Esophagus squamous epithelium (tissue), 5 donors: ENCODE measurements around the gene PIEZO1. TPM values are rescaled to one million over a fixed set of nuclear protein-coding genes. Genes with fewer than 3 reads are reported as not detected.
A peak's percentile ranks its signal among the peaks of the same experiment; 100 is the strongest.

ENCODE experiments used
- DNase-seq: peaks from one replicate; lab custom pipeline; 2025; lab: John Stamatoyannopoulos, UW
- H3K27ac ChIP-seq, 4 donors: fragments of 200-600 bp; sonication (generic); one replicate each; pipeline ENCODE4 v1.5.1; 2016 to 2019; ENCODE audit warnings: mild to moderate bottlenecking in 1 of 4
- H3K27me3 ChIP-seq, 4 donors: fragments of 200-600 bp; sonication (generic); 1 replicate in 3 of 4; 2 replicates in 1 of 4; pipeline versions ENCODE4 v1.5.1 to v1.6.0; 2017 to 2021; ENCODE audit warnings: antibody characterized with exemption in 1 of 4
- H3K36me3 ChIP-seq, 3 donors: fragments of 200-600 bp; sonication (generic); one replicate each; pipeline ENCODE4 v1.5.1; 2016 to 2019
- H3K4me1 ChIP-seq, 3 donors: fragments of 200-600 bp; sonication (generic); one replicate each; pipeline ENCODE4 v1.5.1; 2017 to 2019
- H3K4me3 ChIP-seq, 4 donors: fragments of 200-600 bp; sonication (generic); 1 replicate in 3 of 4; 2 replicates in 1 of 4; pipeline ENCODE4 v1.5.1; 2016 to 2019; ENCODE audit warnings: mild to moderate bottlenecking in 2 of 4, moderate library complexity in 1 of 4
- H3K9me3 ChIP-seq, 3 donors: fragments of 200-600 bp; sonication (generic); one replicate each; pipeline ENCODE4 v1.5.1; 2016 to 2019
- POLR2A ChIP-seq, 4 donors: fragments of 450-650 bp; IDR thresholded peaks; one replicate each; pipeline ENCODE4 v1.6.1; 2017; ENCODE audit warnings: antibody characterized with exemption in 4 of 4, mild to moderate bottlenecking in 4 of 4, moderate library complexity in 3 of 4
- WGBS, 2 donors: methylation state at CpG; one replicate each; pipeline ENCODE4 v1.1.5; 2018; 5-methylcytosine and 5-hydroxymethylcytosine counted together
- intact Hi-C: fragments of 100-400 bp; cut with DNase I; formaldehyde crosslinking; loops from one replicate; pipeline ENCODE4 v1.15.0; 2022
- total RNA-seq, 4 donors: library from RNA; depleted of rRNA; stranded (reverse); fragments of >200 nt; gene quantifications; one replicate each; pipeline ENCODE4 v1.1.0, GENCODE V29; 2016
- TF ChIP-seq, protein P1 (sequence below), 6 experiments: fragments of 450-650 bp in 4 of 6; fragments of 200-600 bp in 2 of 6; sonication (generic) in 2 of 6; IDR thresholded peaks; one replicate each; pipeline ENCODE4 v1.5.1; 2016 to 2019; ENCODE audit warnings: antibody characterized with exemption in 6 of 6, mild to moderate bottlenecking in 4 of 6, moderate library complexity in 4 of 6
- donor health status: DM: yes; HTN: yes; CAD: no.

The PIEZO1 gene
- total RNA-seq, 4 donors from 2014 or later, result 46.0 to 131 (median 103) TPM

DNA sequence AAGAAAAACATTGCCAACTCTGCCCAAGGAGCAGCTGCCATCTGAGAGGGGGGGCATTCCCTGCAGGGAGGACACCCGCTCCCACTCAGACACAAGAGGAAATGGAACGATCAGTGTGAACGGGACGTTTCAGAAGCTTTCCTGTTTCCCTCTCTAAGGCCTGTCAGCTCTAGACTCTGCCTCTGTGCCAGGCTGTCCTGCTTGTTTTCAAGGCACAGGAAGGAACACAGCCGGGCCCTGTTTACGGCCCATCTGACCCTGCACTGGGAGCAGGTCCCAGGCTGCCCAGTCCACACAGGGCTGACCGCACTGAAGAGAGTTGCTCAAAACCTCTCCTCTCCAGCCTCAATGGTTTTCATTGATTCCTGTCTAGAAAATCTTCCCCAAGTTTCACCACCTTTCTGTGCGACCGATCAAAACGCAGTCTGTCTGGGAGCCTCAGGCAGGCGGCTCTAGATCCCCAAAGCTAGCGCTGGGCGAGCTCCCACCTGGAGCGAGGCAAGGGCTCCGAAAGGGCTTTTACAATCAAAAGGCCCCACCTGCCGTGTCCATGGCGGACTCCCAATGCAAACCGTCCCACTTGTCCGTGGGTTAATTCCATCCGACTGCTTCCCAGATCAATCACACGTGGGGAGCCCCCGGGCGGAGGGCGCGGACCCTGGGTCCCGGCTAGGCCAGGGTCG is 1.5 kb downstream of the PIEZO1 start:
- intact Hi-C loops, result loop anchor here (2.0 kb wide), 1 partner anchor 47 kb away; no protein-coding TSS in a partner anchor
- TF ChIP-seq, protein P1, sequence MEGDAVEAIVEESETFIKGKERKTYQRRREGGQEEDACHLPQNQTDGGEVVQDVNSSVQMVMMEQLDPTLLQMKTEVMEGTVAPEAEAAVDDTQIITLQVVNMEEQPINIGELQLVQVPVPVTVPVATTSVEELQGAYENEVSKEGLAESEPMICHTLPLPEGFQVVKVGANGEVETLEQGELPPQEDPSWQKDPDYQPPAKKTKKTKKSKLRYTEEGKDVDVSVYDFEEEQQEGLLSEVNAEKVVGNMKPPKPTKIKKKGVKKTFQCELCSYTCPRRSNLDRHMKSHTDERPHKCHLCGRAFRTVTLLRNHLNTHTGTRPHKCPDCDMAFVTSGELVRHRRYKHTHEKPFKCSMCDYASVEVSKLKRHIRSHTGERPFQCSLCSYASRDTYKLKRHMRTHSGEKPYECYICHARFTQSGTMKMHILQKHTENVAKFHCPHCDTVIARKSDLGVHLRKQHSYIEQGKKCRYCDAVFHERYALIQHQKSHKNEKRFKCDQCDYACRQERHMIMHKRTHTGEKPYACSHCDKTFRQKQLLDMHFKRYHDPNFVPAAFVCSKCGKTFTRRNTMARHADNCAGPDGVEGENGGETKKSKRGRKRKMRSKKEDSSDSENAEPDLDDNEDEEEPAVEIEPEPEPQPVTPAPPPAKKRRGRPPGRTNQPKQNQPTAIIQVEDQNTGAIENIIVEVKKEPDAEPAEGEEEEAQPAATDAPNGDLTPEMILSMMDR (IDR thresholded peaks at IDR 0.05), result no peak
- TF ChIP-seq POLR2A (IDR thresholded peaks at IDR 0.05), result peak in 1 of 4 donors; percentile 11
- Histone ChIP-seq H3K4me3 (peak overlapping the region; percentile 66 to 90 (median 88)), H3K4me1 (peaks cover 49 to 64% (median 55%) of the 10 kb centered on the region in 3 donors), H3K9me3 (no peaks in the 10 kb centered on the region), H3K27ac (peak overlapping the region; percentile 93 to 98 (median 94)), H3K36me3 (no peaks in the 10 kb centered on the region), H3K27me3 (no peaks in the 10 kb centered on the region)
- WGBS, 2 donors, result 4 to 8% methylated on average over 5 to 11 of the region's 27 CpGs
- DNase-seq, result no peak

DNA sequence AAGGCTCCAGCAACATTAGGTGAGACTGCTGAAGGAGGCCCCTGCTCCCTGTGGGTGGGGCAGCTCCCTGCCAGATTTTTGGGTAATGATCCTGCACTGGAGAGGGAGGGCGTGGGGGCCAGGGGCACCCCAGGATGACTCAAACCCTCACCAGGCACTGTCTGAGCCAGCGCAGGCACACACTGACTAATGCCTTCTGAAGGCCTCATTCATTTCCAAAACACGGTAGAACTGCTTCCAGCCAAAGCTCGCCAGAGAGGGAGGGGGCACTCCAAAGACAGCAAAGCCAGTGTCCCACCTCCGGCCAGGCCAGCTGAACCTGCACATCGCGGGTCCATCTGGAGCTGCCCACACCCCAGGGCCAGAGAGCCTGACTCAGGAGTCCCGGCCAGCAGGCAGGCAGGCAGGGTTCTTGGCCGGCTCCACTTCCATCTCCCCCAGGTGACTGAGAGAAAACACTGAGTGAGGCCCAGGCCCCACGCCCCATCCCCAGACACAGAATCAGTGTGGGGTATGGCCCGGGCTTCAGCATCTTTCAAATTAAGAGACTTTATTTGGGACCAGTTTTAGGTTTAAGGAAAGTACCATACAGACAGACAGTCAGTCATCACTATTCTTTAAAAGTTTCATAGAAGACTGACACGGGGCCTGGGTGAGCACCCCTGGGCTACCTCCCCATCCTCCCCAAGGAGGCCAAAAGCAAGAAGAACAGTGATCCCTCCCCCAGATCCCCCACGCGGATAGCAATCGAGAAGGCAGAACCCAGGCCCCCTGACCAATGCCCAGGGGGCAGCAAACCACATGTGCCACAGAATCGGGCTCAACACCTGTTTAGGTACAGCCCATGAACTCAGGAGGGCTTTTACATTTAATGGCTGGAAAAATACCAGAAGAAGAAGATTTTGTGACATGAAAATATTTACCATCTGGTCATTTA is 2.3 kb downstream of the PIEZO1 start:
- TF ChIP-seq POLR2A (IDR thresholded peaks at IDR 0.05), result peak in 1 of 4 donors; percentile 14
- TF ChIP-seq, protein P1 (IDR thresholded peaks at IDR 0.05), result no peak
- intact Hi-C loops, result no loop called here
- peaks cover 49 to 72% (median 58%) of the 10 kb centered on the region in 3 donors for H3K4me1 ChIP-seq
- H3K27me3 ChIP-seq, result no peaks in the 10 kb centered on the region
- H3K9me3 ChIP-seq, result no peaks in the 10 kb centered on the region
- peak overlapping the region; percentile 93 to 98 (median 94) for H3K27ac ChIP-seq
- no peak for DNase-seq
- peak overlapping the region; percentile 66 to 90 (median 88) for H3K4me3 ChIP-seq
- H3K36me3 ChIP-seq, result peaks cover 0 to 5% (median 0%) of the 10 kb centered on the region in 3 donors
- 8 to 14% methylated on average over 1 to 6 of the region's 16 CpGs for WGBS, 2 donors

DNA sequence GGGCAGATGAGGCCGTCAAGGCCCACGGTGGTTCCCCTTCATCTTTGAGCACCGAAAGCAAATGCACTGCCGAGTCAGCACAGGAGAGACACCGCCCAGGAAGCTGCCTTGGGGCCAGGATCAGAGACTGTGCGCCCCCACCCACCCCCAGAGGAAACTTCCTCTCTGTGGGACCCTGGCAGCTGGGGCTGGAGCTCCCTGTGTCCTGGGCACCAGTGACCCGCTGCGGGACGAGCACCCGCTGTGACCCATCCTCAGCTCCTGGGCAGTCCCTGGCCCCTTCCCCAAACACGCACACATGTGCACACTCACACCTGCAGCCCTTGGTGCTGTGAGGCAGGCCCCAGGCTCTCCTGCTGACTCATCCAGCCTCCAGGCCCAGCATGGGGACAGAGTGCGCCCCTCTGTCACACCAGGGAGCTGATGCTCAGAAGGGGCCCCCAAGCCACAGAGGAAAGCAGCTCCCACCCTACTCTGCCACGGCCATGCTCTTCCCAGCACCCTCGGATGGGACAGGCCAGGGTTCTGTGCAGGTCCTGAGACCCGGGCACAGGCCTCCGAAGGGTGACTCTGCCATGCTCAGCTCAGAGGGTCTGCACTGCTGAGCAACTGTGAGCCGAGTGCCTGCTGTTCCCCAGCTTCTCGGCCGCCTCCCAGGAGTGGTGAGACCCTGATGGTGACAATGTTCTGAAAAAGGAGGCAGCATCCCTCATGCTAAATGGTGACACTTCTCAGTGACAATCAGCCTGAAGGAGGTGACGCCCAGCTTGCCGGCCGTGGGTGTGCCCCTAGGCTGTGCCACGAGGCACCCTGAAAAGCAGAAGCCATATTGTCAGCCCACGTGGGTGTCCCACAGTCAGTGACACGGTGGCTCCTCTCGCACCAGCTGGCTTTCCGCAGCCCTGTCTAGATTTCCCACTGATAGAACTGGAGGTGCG is 3.6 kb downstream of the PIEZO1 start:
- Histone ChIP-seq H3K36me3 (peaks cover 0 to 18% (median 0%) of the 10 kb centered on the region in 3 donors), H3K27ac (peak overlapping the region; percentile 93 to 98 (median 94)), H3K27me3 (no peaks in the 10 kb centered on the region), H3K9me3 (no peaks in the 10 kb centered on the region), H3K4me1 (peaks cover 51 to 85% (median 64%) of the 10 kb centered on the region in 3 donors), H3K4me3 (peak overlapping the region in 1 of 4 donors; percentile 35)
- TF ChIP-seq, protein P1 (IDR thresholded peaks at IDR 0.05), result no peak
- peak in 1 of 4 donors; percentile 35 for TF ChIP-seq POLR2A (IDR thresholded peaks at IDR 0.05)
- intact Hi-C loops, result no loop called here
- DNase-seq, result no peak
- WGBS, 2 donors, result 48 to 53% methylated on average over 12 to 20 of the region's 28 CpGs

DNA sequence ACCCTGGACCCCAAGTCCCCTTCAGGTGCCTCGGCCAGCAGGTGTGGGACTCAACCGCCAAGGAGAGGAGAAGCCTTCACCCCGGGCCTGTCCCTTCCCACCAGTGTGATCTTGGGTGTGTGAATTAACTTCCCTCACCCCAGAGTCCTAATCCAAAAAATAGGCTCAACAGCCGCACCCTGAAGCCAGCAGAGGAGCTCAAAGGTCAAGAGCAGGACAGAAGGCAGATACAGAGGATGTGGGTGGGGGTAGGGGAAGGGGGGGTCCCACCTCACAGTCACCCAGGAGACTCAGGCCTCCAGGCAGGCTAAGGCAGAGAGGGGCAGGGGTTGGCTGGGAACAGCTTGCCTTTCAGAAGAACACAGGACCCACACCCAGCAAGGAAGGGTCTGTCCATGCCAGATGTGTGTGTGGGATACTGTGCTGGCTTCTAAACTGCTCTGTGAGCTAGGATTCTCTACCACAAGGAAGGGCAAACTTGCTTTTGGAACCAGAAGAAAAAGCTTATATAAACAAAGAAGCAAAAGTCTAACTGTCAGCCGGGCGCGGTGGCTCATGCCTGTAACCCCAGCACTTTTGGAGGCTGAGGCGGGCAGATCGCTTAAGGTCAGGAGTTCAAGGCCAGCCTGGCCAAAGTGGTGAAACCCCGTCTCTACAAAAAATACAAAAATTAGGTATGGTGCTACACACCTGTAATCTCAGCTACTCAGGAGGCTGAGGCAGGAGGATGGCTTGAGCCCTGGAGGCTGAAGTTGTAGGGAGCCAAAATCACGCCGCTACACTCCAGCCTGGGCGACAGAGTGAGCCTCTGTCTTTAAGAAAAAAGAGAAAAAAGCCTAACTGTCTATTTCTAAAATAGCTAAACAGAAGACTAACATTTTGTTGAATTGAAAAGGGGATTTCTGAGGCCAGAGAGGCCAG is 4.6 kb downstream of the PIEZO1 start:
- DNase-seq, result no peak
- Histone ChIP-seq H3K27me3 (no peaks in the 10 kb centered on the region), H3K4me1 (peaks cover 53 to 83% (median 62%) of the 10 kb centered on the region in 3 donors), H3K4me3 (peak overlapping the region in 1 of 4 donors; percentile 35), H3K9me3 (no peaks in the 10 kb centered on the region), H3K27ac (peak overlapping the region; percentile 29 to 98 (median 94)), H3K36me3 (peaks cover 0 to 21% (median 0%) of the 10 kb centered on the region in 3 donors)
- 57 to 72% methylated on average over 9 of the region's 13 CpGs for WGBS, 2 donors
- intact Hi-C loops, result no loop called here
- TF ChIP-seq POLR2A (IDR thresholded peaks at IDR 0.05), result no peak
- TF ChIP-seq, protein P1 (IDR thresholded peaks at IDR 0.05), result no peak
